Measurements from ENCODE around the gene LRIG3.
"Not testable (repeated sequence)": the region's sequence is repeated elsewhere in the genome, so short reads cannot be mapped to it uniquely, and the experiment has no call there.

LRIG3 gene

GRCh38 chr12:58860056-58860787, 60.1 kb downstream of the LRIG3 start:
- no peak for DNase-seq (ENCODE audit: low spot score)

GRCh38 chr12:58858030-58858429, 62.3 kb downstream of the LRIG3 start:
- no peak for DNase-seq (ENCODE audit: low spot score)

GRCh38 chr12:58857206-58857605, 63.1 kb downstream of the LRIG3 start:
- not testable (repeated sequence) for DNase-seq (ENCODE audit: low spot score)

- not testable (repeated sequence) for DNase-seq (ENCODE audit: low spot score)
Measured at GRCh38 chr12:58855630-58856029, 64.7 kb downstream of the LRIG3 start.

- DNase-seq (ENCODE audit: low spot score), result no peak
Measured at GRCh38 chr12:58850826-58851225, 69.5 kb downstream of the LRIG3 start.

GRCh38 chr12:58847901-58848600, 72.3 kb downstream of the LRIG3 start:
- no peak for DNase-seq (ENCODE audit: low spot score)

- DNase-seq (ENCODE audit: low spot score), result no peak
Measured at GRCh38 chr12:58844161-58844560, 76.1 kb downstream of the LRIG3 start.

- no peak for DNase-seq (ENCODE audit: low spot score)
Measured at GRCh38 chr12:58841058-58841798, 79.1 kb downstream of the LRIG3 start.

- DNase-seq (ENCODE audit: low spot score), result no peak
Measured at GRCh38 chr12:58833853-58834252, 86.5 kb downstream of the LRIG3 start.

GRCh38 chr12:58832920-58833319, 87.4 kb downstream of the LRIG3 start:
- DNase-seq (ENCODE audit: low spot score), result no peak
